ENCODE data around the gene DTWD2.
"Not testable (repeated sequence)": the region's sequence is repeated elsewhere in the genome, so short reads cannot be mapped to it uniquely, and the experiment has no call there.

Gene DTWD2

DNA sequence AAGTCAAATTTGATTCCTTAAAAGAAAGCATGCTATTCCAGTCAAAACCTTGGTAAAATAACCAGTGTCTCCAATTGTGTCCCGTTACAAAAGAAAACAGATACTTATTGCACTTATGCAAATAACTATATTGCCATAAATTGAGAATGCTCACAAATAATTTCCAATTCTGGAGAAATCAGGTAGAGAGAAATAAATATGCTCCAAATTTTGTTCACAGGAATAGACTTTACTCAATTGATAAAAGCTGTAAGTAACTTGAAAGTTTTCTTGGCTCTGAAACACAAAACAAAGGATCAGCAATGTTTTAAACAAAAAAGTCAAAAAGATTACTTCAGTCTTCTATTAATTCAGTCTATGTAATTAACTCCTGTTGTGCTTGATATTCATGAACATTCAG is 7.8 kb upstream of the DTWD2 start:
- DNase-seq (ENCODE audit: low spot score), result no peak

GRCh38 chr5:118994595-118994994 is 6.2 kb upstream of the DTWD2 start:
- DNase-seq (ENCODE audit: low spot score), result no peak

- DNase-seq (ENCODE audit: low spot score), result not testable (repeated sequence)
These were observed 4.8 kb upstream of the DTWD2 start for GRCh38 chr5:118993118-118993517.

DNA sequence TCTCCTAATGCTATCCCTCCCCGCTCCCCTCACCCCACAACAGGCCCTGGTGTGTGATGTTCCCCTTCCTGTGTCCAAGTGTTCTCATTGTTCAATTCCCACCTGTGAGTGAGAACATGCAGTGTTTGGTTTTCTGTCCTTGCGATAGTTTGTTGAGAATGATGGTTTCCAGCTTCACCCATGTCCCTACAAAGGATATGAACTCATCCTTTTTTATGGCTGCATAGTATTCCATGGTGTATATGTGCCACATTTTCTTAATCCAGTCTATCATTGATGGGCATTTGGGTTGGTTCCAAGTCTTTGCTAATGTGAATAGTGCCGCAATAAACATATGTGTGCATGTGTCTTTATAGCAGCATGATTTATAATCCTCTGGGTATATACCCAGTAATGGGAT is 3.7 kb upstream of the DTWD2 start:
- not testable (repeated sequence) for DNase-seq (ENCODE audit: low spot score)

DNA sequence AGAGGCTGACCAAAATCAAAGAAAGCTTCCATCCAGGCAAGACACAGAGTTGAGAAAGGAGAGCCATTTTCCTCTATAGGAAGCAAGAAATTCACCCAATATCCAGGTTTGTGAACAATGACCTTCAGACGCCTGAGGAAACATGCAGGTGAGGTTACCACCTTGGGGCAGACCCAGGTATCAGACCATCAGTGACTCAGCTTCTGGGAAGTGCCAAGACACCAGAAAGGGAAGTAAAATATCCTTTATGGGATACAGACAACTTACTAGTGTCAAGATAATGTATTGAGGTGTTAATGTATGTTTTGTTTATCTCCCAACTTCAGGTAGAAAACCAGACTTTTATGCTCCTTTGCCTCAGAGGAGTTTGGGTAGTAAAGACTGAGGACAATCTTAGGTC is 2.2 kb upstream of the DTWD2 start:
- DNase-seq (ENCODE audit: low spot score), result no peak

DNA sequence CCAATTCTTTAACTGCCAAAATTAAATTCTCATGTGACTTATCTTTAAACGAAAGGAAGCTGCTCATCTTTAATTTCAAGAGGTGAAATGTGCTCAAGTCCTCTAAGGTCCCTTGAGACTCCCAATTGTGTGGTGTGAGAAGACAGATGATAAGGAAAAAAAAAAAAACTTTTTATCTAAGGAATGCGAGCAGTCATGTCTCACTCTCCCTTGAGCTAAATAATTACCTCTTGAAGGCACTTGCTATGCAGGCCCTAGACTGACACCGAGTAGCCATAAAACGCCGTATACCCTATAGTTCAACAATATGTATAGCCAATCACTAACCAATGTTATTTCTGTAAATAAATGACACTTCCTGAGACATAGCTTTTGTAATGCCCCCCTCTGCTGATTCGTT is 1.5 kb upstream of the DTWD2 start:
- no peak for DNase-seq (ENCODE audit: low spot score)

- DNase-seq (ENCODE audit: low spot score), result no peak
These were observed 476 bp upstream of the DTWD2 start for GRCh38 chr5:118988866-118989180.

GRCh38 chr5:118984602-118985001 is 3.7 kb downstream of the DTWD2 start:
- no peak for DNase-seq (ENCODE audit: low spot score)

DNA sequence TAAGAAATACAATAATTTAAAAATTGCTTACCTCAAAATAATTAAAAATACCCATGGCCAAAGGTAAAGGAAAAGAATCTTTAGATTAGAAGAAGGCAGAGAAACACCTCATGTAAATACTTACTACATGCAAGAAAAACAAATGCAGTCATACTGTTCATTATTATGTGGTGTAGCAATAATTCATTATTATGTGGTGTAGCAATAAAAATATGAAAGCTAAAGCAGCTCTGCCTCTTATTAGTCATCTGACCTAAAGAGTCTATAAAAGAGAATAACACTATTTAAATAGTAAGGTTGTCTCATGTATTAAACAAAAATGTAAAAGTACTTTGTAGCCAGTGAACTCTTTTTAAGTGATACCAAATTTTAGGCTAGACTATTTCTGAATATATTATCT is 6.6 kb downstream of the DTWD2 start:
- no peak for DNase-seq (ENCODE audit: low spot score)

GRCh38 chr5:118980438-118980837 is 7.9 kb downstream of the DTWD2 start:
- no peak for DNase-seq (ENCODE audit: low spot score)

DNA sequence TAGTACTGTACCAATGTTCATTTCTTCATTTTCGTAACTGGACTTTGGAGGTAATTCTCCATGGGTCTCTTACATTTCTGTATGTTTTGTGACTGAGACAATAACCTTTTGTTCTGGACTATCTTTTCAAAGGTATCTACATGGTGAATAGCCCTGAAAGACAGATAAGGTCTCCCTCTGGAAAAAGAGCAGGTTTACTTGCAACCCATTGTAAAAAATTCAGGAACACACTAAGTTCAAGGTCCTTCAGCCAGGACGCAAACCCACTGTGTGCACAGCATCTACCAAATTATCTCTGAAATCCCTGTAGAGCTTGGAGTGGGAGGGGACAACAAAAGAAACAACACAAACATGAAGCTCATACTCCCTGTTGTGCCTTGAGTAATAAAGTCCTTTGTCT is 8.3 kb downstream of the DTWD2 start:
- DNase-seq (ENCODE audit: low spot score), result no peak

DNA sequence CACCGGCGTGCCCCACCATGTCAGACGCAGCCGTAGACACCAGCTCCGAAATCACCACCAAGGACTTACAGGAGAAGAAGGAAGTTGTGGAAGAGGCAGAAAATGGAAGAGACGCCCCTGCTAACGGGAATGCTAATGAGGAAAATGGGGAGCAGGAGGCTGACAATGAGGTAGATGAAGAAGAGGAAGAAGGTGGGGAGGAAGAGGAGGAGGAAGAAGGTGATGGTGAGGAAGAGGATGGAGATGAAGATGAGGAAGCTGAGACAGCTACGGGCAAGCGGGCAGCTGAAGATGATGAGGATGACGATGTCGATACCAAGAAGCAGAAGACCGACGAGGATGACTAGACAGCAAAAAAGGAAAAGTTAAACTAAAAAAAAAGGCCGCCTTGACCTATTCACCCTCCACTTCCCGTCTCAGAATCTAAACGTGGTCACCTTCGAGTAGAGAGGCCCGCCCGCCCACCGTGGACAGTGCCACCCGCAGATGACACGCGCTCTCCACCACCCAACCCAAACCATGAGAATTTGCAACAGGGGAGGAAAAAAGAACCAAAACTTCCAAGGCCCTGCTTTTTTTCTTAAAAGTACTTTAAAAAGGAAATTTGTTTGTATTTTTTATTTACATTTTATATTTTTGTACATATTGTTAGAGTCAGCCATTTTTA is 14.4 kb downstream of the DTWD2 start:
- DNase-seq (ENCODE audit: low spot score), result not testable (repeated sequence)

GRCh38 chr5:118968925-118969375 is 19.4 kb downstream of the DTWD2 start:
- DNase-seq (ENCODE audit: low spot score), result no peak

DNA sequence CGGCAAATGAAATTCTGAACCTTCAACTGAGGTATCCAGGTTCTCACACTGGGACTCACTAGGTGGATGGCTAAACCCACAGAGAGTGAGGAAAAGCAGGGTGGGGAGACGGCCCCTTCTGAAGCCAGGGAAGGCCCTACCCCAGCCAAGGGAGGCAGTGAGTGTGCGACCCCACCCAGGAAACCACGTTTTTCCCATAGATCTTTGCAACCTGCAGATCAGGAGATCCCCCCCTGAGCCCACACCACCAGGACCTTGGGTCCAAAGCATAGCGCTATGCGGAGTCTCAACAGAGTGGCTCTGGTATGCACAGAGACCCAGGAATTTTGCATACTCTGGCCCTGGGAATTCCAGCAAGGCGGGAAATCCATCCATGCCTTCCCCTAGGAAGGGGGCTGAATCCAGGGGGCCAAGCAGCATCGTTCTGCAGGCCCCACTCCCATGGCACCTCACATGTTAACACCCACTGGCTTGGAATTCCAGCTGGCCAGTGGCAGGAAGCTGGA is 19.9 kb downstream of the DTWD2 start:
- no peak for DNase-seq (ENCODE audit: low spot score)

GRCh38 chr5:118967059-118967508 is 21.3 kb downstream of the DTWD2 start:
- no peak for DNase-seq (ENCODE audit: low spot score)

GRCh38 chr5:118965890-118966289 is 22.5 kb downstream of the DTWD2 start:
- no peak for DNase-seq (ENCODE audit: low spot score)

DNA sequence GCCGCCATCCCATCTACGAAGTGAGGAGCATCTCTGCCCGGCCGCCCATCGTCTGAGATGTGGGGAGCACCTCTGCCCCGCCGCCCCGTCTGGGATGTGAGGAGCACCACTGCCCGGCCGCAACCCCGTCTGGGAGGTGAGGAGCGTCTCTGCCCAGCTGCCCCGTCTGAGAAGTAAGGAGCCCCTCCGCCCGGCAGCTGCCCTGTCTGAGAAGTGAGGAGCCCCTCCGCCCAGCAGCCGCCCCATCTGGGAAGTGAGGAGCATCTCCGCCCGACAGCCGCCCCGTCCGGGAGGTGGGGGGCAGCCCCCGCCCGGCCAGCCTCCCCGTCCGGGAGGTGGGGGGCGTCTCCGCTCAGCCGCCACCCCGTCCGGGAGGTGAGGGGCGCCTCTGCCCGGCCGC is 23.4 kb downstream of the DTWD2 start:
- not testable (repeated sequence) for DNase-seq (ENCODE audit: low spot score)

DNA sequence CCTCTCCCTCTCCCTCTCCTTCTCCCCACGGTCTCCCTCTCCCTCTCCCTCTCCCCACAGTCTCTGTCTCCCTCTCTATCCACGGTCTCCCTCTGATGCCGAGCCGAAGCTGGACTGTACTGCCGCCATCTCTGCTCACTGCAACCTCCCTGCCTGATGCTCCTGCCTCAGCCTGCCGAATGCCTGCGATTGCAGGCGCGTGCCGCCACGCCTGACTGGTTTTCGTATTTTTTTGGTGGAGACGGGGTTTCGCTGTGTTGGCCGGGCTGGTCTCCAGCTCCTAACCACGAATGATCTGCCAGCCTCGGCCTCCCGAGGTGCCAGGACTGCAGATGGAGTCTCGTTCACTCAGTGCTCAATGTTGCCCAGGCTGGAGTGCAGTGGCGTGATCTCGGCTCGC is 24.0 kb downstream of the DTWD2 start:
- DNase-seq (ENCODE audit: low spot score), result not testable (repeated sequence)

DNA sequence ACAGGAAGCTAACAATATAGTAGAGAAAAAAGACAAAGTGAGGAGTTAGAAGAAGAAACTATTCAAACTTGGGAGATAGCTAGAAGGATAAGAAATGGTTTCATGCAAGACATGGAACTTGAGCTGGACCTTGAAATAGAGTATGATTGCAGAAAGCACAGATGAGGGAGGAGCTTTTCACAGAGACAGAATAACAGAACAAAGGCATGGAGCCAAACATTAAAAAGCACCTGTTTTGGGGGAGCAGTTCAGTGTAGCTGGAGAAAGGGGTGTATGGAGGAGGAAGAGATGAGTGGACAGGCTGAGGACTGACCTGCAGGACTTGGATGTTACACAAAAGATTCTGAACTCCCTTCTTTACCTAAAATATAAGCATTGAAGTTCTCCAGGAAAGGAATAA is 25.2 kb downstream of the DTWD2 start:
- no peak for DNase-seq (ENCODE audit: low spot score)

DNA sequence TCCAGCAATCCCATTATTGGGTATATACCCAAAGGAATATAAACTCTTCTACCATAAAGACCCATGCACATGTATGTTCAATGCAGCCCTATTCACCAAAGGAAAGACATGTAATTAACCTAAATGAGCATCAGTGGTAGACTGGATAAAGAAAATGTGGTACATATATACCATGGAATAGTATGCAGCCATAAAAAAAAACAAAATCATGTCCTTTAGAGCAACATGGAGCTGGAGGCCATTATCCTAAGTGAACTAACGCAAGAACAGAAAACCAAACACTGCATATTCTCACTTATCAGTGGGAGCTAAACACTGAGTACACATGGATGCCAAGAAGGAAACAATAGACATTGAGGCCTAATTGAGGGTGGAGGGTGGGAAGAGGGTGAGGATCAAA is 27.8 kb downstream of the DTWD2 start:
- DNase-seq (ENCODE audit: low spot score), result no peak

DNA sequence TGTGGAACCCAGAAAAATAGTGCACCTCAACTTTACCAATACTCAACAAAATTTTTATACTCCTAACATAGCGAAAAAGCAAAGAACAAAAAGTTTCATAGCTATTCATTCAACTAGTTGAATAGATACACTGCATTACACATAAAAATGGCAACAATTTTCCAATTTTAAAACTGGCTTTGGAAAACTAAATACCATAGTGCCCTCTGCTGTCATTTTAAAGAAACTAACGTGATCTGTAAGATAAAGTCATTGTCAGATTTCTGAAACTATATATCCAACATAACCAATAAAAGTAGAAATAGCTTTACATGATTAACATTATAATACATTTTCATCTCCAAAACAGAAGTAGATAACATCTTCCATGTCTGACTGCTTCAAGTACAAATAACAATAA is 31.6 kb downstream of the DTWD2 start:
- DNase-seq (ENCODE audit: low spot score), result no peak

GRCh38 chr5:118953652-118954005 is 34.7 kb downstream of the DTWD2 start:
- no peak for DNase-seq (ENCODE audit: low spot score)

DNA sequence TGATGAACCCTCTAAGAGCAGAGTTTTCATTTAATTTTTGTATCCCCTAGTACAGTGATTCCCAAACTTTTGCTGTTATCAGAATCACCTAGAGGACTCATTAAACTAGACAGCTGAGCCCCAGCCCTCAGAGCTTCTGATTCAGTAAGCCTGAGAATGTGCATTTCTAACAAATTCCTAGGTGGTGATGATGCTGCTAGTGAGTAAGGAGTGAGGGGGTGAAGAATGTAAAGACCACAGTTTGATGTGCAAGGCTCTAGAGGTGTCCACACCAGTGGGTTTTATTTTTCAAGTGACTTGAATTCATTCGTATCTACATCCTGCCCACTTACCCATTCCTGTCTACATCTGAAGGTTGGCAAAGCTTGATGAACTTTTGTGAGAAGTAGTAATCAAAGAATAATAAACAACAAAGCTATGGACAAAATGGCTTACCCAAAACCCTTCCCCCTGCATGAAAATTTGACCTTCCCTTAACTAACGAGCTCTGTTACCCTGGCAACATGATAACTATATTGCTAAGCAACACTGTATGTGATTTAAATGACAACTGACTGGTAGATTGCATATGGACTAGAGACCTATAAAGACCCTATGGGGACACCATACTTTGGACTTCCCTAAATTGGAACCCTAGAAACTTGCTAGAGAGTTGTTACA is 35.2 kb downstream of the DTWD2 start:
- DNase-seq (ENCODE audit: low spot score), result no peak

DNA sequence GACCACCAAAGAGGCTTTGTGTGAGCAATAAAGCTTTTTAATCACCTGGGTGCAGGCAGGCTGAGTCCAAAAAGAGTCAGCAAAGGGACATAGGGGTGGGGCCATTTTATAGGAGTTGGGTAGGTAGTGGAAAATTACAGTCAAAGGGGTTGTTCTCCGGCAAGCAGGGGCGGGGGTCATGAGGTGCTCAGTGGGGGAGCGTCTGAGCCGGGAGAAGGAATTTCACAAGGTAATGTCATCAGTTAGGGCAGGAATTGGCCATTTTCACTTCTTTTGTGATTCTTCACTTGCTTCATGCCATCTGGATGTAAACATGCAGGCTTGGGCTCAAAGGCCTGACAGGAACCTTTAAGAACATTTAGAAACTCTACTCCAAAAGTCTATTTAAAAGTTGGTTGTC is 36.0 kb downstream of the DTWD2 start:
- DNase-seq (ENCODE audit: low spot score), result not testable (repeated sequence)
